Measurements from ENCODE around the gene SMARCA4. TPM values are rescaled to one million over a fixed set of nuclear protein-coding genes. Genes with fewer than 3 reads are reported as not detected.

The SMARCA4 gene
- total RNA-seq, 2 experiments from 2014 or later, result 409 to 554 TPM

GRCh38 chr19:11047866-11048265 is 87.0 kb downstream of the SMARCA4 start:
- peaks cover 78% of the 10 kb centered on the region for H3K4me1 ChIP-seq (ENCODE audit: insufficient read depth, low read length, poor library complexity, severe bottlenecking)

GRCh38 chr19:11050323-11051114 is 89.7 kb downstream of the SMARCA4 start:
- H3K4me1 ChIP-seq (ENCODE audit: insufficient read depth, low read length, poor library complexity, severe bottlenecking), result peaks cover 83% of the 10 kb centered on the region
- H3K9me3 ChIP-seq (ENCODE audit: low read length), result no peaks in the 10 kb centered on the region
- CTCF ChIA-PET (ENCODE audit: unreplicated experiment), result no interaction called here
- no peak overlapping the region for H2AFZ ChIP-seq (ENCODE audit: low read length)
- peak overlapping the region; percentile 71 for H3K4me2 ChIP-seq (ENCODE audit: low read length)
- TF ChIP-seq CTCF (conservative IDR thresholded peaks at IDR 0.05; ENCODE audit: low read length), result no peak
- TF ChIP-seq EZH2phosphoT487 (IDR thresholded peaks at IDR 0.05; ENCODE audit: borderline replicate concordance, low read depth, low read length), result no peak
- POLR2A ChIA-PET, result interaction anchor here (0.9 kb wide), 2 partner anchors 38 to 47 kb away, joined by 3 to 4 read pairs; partner anchors contain the start of gene LDLR
- DNase-seq (ENCODE audit: low spot score), result no peak
- peaks cover 30% of the 10 kb centered on the region; the same call in 1 of the 2 replicates for H3K79me2 ChIP-seq (ENCODE audit: insufficient read depth, low read depth, low read length)
- peaks cover 85% of the 10 kb centered on the region for H3K36me3 ChIP-seq (ENCODE audit: insufficient read depth, low read length)
- peaks cover 8% of the 10 kb centered on the region; the same call in 1 of the 2 replicates for H4K20me1 ChIP-seq (ENCODE audit: insufficient read depth, low read length)
- H3K27ac ChIP-seq (ENCODE audit: low read depth, low read length, poor library complexity, severe bottlenecking), result peak overlapping the region; percentile 91
- no peak overlapping the region for H3K4me3 ChIP-seq (ENCODE audit: low read depth, low read length, poor library complexity, severe bottlenecking)
- no TSS peak for BruUV-seq (replicated peaks)
- intact Hi-C loops (cut with micrococcal nuclease; ENCODE audit: unreplicated experiment), result no loop called here
- no peaks in the 10 kb centered on the region for H3K9me2 ChIP-seq (ENCODE audit: insufficient read depth, low read length)

More at GRCh38 chr19:11047866-11048265, 87.0 kb downstream of the SMARCA4 start:
- Histone ChIP-seq H4K20me1 (ENCODE audit: insufficient read depth, low read length) (peaks cover 7% of the 10 kb centered on the region; the same call in 1 of the 2 replicates), H3K79me2 (ENCODE audit: insufficient read depth, low read depth, low read length) (peaks cover 29% of the 10 kb centered on the region; the same call in 1 of the 2 replicates), H3K4me3 (ENCODE audit: low read depth, low read length, poor library complexity, severe bottlenecking) (no peak overlapping the region), H3K27ac (ENCODE audit: low read depth, low read length, poor library complexity, severe bottlenecking) (peak overlapping the region; percentile 91), H3K9me3 (ENCODE audit: low read length) (no peaks in the 10 kb centered on the region), H3K4me2 (ENCODE audit: low read length) (peak overlapping the region; percentile 71), H2AFZ (ENCODE audit: low read length) (no peak overlapping the region), H3K9me2 (ENCODE audit: insufficient read depth, low read length) (no peaks in the 10 kb centered on the region), H3K36me3 (ENCODE audit: insufficient read depth, low read length) (peaks cover 85% of the 10 kb centered on the region)
- DNase-seq (ENCODE audit: low spot score), result peak; percentile 58
- intact Hi-C loops (cut with micrococcal nuclease; ENCODE audit: unreplicated experiment), result loop anchor here (5.0 kb wide), 1 partner anchor 144 kb away; no protein-coding TSS in a partner anchor
- BruUV-seq (replicated peaks), result no TSS peak
- POLR2A ChIA-PET, result interaction anchor here (0.5 to 1.2 kb wide), 3 partner anchors 15 to 118 kb away, joined by 3 to 4 read pairs (median 4); no protein-coding TSS in a partner anchor
- CTCF ChIA-PET (ENCODE audit: unreplicated experiment), result no interaction called here
- TF ChIP-seq CTCF (conservative IDR thresholded peaks at IDR 0.05; ENCODE audit: low read length) (no peak), EZH2phosphoT487 (IDR thresholded peaks at IDR 0.05; ENCODE audit: borderline replicate concordance, low read depth, low read length) (no peak)
